Measurements from ENCODE around the gene LRP11.

The LRP11 gene

DNA sequence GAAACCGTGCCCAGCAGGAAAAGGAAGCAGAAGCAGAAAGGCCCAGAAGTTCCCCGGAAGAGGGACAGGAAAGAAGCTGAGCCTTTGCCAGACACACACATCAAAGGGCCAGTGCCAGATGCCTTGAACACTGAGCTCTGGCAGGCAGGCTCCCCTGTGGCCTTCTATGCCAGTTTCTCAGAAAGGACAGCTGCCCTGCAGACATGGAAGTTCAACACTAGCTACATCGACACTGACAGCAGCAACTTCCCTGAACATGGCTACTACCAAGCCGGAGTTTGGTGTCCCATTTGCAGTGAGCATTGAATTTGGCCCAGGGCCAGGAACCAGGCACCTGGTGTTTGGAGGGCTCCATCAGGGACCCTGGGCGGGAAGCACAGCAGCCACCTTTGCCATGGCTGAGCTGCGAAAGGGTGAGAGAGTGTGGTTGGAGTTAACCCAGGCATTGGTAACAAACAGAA lies 41.8 kb upstream of the LRP11 start:
- Histone ChIP-seq H3K9me3 (peaks cover 32% of the 10 kb centered on the region), H3K4me1 (peaks cover 29% of the 10 kb centered on the region), H3K9ac (no peak overlapping the region), H3K27ac (peak overlapping the region; percentile 12), H4K20me1 (no peaks in the 10 kb centered on the region), H3K4me3 (no peak overlapping the region), H3K4me2 (peak overlapping the region; percentile 79), H3K27me3 (no peaks in the 10 kb centered on the region), H3K36me3 (no peaks in the 10 kb centered on the region)
- TF ChIP-seq Cebpa-rat (IDR thresholded peaks at IDR 0.05) = no peak

DNA sequence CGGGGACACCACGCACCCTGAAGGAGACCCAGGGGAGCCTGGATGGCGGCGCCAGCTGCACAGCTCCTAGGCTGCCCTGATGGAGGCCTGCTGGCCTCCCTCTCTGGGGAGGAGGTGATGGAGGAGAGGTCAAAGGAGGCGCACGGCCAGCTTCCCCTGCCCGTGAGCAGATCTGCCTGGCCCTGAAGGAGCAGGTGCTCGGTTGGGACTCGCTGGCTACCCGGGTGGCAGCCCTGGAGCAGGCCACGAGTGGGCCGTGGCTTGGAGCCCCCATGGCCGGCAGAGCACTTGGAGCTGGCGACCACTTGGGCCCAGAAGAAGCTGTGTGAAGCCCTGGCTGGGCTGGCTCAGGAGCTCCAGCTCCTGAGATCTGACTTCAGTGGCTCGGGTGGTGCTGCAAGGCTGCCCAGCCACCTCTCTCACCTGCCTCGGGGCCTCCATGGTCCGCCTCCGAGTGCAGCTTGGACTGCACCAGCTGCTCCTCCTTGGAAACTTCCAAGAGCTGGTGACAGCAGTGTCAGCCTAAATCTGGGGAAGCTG lies 41.3 kb upstream of the LRP11 start:
- no peak for TF ChIP-seq Cebpa-rat (IDR thresholded peaks at IDR 0.05)
- Histone ChIP-seq H3K4me1 (peaks cover 29% of the 10 kb centered on the region), H3K9me3 (peaks cover 32% of the 10 kb centered on the region), H3K27ac (peak overlapping the region; percentile 12), H3K4me2 (peak overlapping the region; percentile 79), H3K36me3 (no peaks in the 10 kb centered on the region), H3K27me3 (no peaks in the 10 kb centered on the region), H4K20me1 (no peaks in the 10 kb centered on the region), H3K4me3 (no peak overlapping the region), H3K9ac (no peak overlapping the region)

DNA sequence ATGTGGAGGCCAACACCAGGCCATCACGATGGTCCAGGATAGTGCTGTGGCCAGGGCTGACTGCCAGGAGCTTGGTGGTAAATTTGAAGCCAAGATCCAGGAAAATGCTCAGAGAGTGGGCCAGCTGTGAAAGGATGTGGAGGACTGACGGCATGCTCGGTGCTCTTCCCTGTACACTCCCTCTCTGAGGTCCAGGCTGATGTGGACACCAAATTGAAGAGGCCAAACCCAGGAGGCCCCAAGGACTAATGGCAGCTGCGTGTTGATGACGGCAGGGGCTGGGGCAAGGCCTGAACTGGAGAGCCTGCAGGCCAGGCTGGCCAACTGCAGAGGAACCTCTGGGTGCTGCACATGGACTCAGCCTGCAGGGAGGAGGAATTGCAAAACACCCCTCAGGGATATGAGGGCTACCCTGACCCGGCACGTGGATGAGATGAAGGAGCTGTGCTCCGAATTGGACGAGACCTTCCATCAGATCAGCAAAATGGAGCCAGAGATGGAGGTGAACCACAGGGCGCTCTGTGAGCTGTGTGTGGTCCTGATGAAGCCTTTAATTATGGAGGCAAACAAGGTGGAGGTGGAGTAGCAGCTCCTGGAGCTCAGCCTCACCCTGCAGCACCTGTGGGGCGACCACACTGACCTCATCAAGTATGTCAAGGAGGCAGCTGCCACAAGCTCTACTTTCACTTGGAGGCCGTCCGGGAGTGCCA lies 40.7 kb upstream of the LRP11 start:
- Histone ChIP-seq H3K4me3 (no peak overlapping the region), H3K27ac (peak overlapping the region; percentile 12), H3K9me3 (peaks cover 27% of the 10 kb centered on the region), H3K4me2 (peak overlapping the region; percentile 79), H3K9ac (no peak overlapping the region), H3K36me3 (no peaks in the 10 kb centered on the region), H3K27me3 (no peaks in the 10 kb centered on the region), H4K20me1 (no peaks in the 10 kb centered on the region), H3K4me1 (peaks cover 29% of the 10 kb centered on the region)
- TF ChIP-seq Cebpa-rat (IDR thresholded peaks at IDR 0.05) = no peak

DNA sequence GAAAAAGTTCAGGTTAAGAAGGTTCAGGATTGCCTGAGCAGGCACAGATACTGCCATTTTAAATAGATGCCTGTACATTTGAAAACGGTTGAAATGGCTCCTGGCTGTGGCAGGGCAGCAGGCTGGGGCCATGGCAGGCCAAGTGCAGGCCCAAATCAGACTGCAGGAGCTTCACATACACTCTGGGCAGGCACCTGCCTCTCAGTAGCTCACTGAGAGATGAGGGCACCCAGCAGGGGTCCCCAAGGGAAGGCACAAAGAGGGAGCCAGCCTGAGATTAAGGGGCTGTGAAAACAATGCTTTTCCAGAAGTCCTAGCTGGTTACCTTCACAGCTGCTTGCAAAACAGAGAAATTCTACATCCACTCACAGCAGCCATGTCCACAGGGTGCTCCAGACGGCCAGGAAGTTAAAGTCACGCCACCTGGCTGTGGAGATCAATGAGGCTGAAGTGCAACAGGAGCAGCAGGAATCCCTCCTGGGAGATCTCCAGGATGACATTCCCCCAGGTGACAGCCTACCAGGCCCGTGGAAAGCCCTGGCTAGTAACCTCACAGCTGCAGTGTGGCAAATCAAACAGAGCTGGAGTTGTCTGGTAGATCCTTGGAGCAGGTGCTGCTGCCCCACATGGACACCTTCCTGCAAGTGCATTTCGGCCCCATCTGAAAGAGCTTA lies 39.9 kb upstream of the LRP11 start:
- Histone ChIP-seq H3K36me3 (no peaks in the 10 kb centered on the region), H3K9ac (no peak overlapping the region), H3K27ac (no peak overlapping the region), H3K4me1 (peaks cover 29% of the 10 kb centered on the region), H3K4me2 (no peak overlapping the region), H3K9me3 (peaks cover 20% of the 10 kb centered on the region), H4K20me1 (no peaks in the 10 kb centered on the region), H3K27me3 (no peaks in the 10 kb centered on the region), H3K4me3 (no peak overlapping the region)
- no peak for TF ChIP-seq Cebpa-rat (IDR thresholded peaks at IDR 0.05)

DNA sequence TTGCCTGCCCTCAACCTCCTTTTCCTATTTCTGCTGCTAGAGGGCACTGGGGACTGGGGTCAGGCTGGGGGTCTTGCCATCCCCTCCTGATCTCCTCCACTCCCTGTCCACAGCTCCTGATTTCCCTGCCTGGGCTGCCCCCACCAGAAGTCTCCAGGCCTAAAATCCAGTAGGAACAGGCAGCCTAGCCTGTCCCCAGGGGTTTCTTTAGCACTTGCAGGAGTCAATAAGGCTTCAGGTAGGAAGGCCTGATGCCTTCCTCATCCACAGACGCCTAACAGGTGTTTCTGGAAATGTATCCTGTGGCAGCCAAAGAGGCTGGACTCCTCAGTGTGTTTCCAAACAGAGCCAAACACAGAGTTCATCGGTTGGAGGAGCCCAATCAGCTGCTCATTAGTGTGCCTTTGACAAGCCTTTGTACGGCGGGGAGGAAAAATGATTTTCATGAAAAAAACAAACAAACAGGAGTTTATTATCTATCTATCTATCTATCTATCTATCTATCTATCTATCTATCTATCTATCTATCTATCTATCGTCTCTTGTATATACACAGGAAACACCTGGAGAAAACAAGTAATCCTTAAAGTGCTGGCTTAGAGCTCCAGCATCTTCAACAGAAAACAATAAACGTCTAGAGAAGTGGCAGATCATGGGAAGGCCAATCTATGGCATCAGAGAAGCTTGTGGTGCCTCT lies 37.4 kb upstream of the LRP11 start:
- H4K20me1 ChIP-seq = no peaks in the 10 kb centered on the region
- H3K27me3 ChIP-seq = no peaks in the 10 kb centered on the region
- no peak overlapping the region for H3K4me3 ChIP-seq
- no peaks in the 10 kb centered on the region for H3K9me3 ChIP-seq
- TF ChIP-seq Cebpa-rat (IDR thresholded peaks at IDR 0.05) = no peak
- no peaks in the 10 kb centered on the region for H3K36me3 ChIP-seq
- no peak overlapping the region for H3K9ac ChIP-seq
- H3K27ac ChIP-seq = no peak overlapping the region
- H3K4me1 ChIP-seq = peaks cover 29% of the 10 kb centered on the region
- no peak overlapping the region for H3K4me2 ChIP-seq

DNA sequence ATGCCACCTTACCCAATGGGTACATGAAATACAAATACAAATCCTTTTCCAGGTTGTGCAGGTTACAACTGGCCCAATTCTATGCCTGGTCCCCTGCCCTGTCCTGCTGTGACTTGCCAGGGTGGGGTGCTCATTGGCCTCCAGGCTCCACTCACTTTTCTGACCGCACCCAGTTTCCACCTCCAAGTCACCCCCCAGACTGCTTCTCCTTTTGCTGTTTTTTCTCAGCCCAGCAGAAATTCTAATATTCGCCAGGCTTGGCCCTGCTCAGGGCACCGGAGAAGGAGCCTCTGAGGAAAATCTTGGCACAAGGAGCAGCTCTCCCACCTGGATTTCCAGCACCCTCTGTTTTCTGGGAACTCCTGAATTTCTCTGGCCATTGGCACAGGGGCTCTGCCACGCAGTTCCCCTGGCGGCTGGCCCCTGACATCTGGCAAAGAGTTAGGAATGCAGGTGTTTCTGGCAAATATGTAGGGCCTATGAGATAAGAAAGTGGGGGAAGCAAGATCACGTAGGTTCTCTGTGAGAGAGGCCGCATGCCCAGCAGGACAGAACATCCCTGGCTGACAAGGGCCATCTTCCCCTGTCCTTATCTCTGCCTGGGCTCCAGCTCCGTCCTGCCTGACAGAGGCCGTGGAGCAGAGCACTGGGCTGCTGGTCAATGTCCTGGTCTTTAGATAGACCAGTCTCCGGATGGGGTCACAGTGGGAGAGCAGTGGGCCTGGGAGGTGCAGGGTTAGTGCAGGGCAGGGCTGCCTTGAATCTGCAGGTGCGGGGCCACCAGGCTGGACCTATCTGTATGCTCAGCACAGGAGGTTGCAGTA lies 36.7 kb upstream of the LRP11 start:
- TF ChIP-seq Cebpa-rat (IDR thresholded peaks at IDR 0.05) = no peak
- H3K4me1 ChIP-seq = peaks cover 29% of the 10 kb centered on the region

DNA sequence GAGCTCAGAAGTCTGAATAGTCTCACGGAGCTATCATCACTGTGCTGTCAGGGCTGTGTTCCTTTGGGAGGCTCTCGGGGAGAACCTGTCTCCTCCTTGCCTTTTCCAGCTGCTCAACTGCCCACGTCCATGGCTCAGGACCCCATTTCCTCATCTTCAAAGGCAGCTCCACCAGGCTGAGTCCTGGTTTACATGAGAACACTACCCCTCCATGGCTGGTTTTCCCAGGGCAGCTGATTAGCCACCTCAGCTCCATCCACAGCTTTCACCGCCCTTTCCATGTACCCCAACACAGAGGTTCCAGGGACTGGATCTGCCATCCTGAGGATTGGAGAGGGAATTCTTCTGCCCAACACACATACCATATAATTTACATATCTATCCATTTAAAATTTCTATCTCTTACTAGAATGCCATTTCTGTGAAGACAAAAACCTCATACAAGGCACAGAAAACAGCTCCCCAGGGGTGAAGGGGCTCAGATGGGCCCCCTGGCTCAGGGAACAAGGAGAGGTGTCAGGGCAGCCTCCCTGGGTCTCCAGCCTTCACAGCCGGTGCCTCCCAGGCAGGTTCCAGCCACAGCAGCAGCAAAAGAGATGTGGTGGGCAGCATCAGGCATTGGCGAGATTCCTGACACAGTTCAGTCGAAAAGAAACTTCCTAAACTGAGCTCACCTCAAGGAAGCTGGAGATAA lies 35.9 kb upstream of the LRP11 start:
- Histone ChIP-seq H3K4me2 (no peak overlapping the region), H3K36me3 (no peaks in the 10 kb centered on the region), H3K9ac (no peak overlapping the region), H3K4me3 (no peak overlapping the region), H3K27ac (no peak overlapping the region), H3K4me1 (peaks cover 29% of the 10 kb centered on the region), H3K27me3 (no peaks in the 10 kb centered on the region), H4K20me1 (no peaks in the 10 kb centered on the region), H3K9me3 (no peaks in the 10 kb centered on the region)
- no peak for TF ChIP-seq Cebpa-rat (IDR thresholded peaks at IDR 0.05)

More for the DNA sequence above, 36.7 kb upstream of the LRP11 start:
- Histone ChIP-seq H4K20me1 (no peaks in the 10 kb centered on the region), H3K27ac (no peak overlapping the region), H3K4me2 (no peak overlapping the region), H3K4me3 (no peak overlapping the region), H3K27me3 (no peaks in the 10 kb centered on the region), H3K9me3 (no peaks in the 10 kb centered on the region), H3K36me3 (no peaks in the 10 kb centered on the region), H3K9ac (no peak overlapping the region)

DNA sequence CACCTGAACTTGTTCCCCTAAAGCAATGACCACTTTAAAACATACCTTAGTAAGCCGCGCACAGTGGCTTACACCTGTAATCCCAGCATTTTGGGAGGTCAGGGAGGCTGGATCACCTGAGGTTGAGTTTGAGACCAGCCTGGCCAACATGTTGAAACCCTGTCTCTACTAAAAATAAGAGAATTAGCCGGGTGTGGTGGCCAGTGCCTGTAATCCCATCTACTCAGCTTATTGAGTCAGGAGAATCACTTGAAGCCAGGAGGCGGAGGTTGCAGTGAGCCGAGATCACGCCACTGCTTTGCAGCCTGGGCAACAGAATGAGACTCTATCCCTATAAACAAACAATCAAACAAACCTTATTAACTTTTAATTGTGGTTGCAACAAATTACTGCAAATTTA lies 35.3 kb upstream of the LRP11 start:
- no peak overlapping the region for H3K4me3 ChIP-seq
- H3K4me1 ChIP-seq = peaks cover 24% of the 10 kb centered on the region
- no peaks in the 10 kb centered on the region for H3K36me3 ChIP-seq
- H3K27me3 ChIP-seq = no peaks in the 10 kb centered on the region
- no peak for TF ChIP-seq Cebpa-rat (IDR thresholded peaks at IDR 0.05)
- H3K9me3 ChIP-seq = no peaks in the 10 kb centered on the region
- no peak overlapping the region for H3K4me2 ChIP-seq
- no peak overlapping the region for H3K9ac ChIP-seq
- H3K27ac ChIP-seq = no peak overlapping the region
- H4K20me1 ChIP-seq = no peaks in the 10 kb centered on the region

DNA sequence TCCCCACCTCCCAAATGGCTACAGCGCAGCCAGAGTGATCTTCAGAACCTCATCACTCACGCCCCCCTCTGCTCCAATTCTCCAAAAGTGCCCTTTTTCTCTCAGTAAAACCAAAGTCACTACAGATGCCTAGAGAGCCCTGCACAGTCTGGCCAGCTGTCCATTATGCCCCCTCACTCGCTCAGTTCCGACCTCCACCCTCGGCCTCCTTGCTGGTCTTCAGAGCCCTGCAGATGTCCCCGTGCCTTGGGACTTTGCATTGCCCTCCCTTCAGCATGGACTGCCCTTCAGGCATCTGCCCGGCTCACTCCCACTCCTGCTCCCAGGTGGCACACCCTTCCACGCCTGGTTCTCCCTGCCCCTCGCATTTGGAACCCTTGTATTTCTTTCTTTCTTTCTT lies 34.8 kb upstream of the LRP11 start:
- no peaks in the 10 kb centered on the region for H3K36me3 ChIP-seq
- H3K4me2 ChIP-seq = no peak overlapping the region
- H3K27ac ChIP-seq = no peak overlapping the region
- H3K9me3 ChIP-seq = no peaks in the 10 kb centered on the region
- peaks cover 19% of the 10 kb centered on the region for H3K4me1 ChIP-seq
- no peaks in the 10 kb centered on the region for H3K27me3 ChIP-seq
- no peak overlapping the region for H3K9ac ChIP-seq
- no peak for TF ChIP-seq Cebpa-rat (IDR thresholded peaks at IDR 0.05)
- H3K4me3 ChIP-seq = no peak overlapping the region
- H4K20me1 ChIP-seq = no peaks in the 10 kb centered on the region

All from BLaER1 (cell line).